Measurements from ENCODE around the gene FSTL4. TPM values are rescaled to one million over a fixed set of nuclear protein-coding genes. Genes with fewer than 3 reads are reported as not detected.

The FSTL4 gene
- total and polyA plus RNA-seq, 2 donors (not counting 1 experiment from before 2014, with no cell fraction given), result 0.31 to 6.7 TPM

GRCh38 chr5:133613184-133613583 lies 843 bp upstream of the FSTL4 start:
- H3K79me2 ChIP-seq (ENCODE audit: control insufficient read depth, insufficient read depth, low read length), result no peaks in the 10 kb centered on the region
- no peak overlapping the region for H3K4me2 ChIP-seq (replicated peaks; ENCODE audit: low read depth, low read length, poor library complexity, severe bottlenecking)
- H3K4me3 Mint-ChIP-seq, result peak overlapping the region; percentile 83
- no peak overlapping the region for H3K9ac ChIP-seq (ENCODE audit: low read length)
- no peak overlapping the region for H3K27ac ChIP-seq (ENCODE audit: low read length in 2 of 2)
- no peak overlapping the region for H3K4me3 ChIP-seq (ENCODE audit: control extremely low read depth in 1 of 5, extremely low read depth in 1 of 5, insufficient read depth in 1 of 5, low read depth in 2 of 5, low read length in 4 of 5)
- H2AFZ ChIP-seq (ENCODE audit: insufficient read depth, low read depth, low read length, poor library complexity, severe bottlenecking), result peak overlapping the region; percentile 72
- ChIA-PET CTCF (no interaction called here), POLR2A (no interaction called here)
- no peaks in the 10 kb centered on the region for H3K9me3 ChIP-seq (ENCODE audit: control extremely low read depth in 1 of 3, control insufficient read depth in 2 of 3, insufficient read depth in 1 of 3, low read length in 2 of 3)
- intact Hi-C loops (cut with micrococcal nuclease), result loop anchor here (10.0 kb wide), 1 partner anchor 498 kb away; no protein-coding TSS in a partner anchor
- H3K4me1 ChIP-seq (ENCODE audit: control insufficient read depth in 2 of 2, insufficient read depth in 2 of 2, low read length in 2 of 2), result peaks cover 17 to 23% of the 10 kb centered on the region in 2 donors
- TF ChIP-seq CTCF (IDR thresholded peaks at IDR 0.05) (no peak), EZH2 (IDR thresholded peaks at IDR 0.05; ENCODE audit: borderline replicate concordance, insufficient read depth, low read depth, low read length, poor library complexity, severe bottlenecking) (no peak)
- WGBS (ENCODE audit: insufficient coverage), result 90% methylated on average over 4 of the region's 5 CpGs
- peaks cover 47% of the 10 kb centered on the region for H3K27me3 Mint-ChIP-seq
- H3K9me3 Mint-ChIP-seq (ENCODE audit: insufficient read depth), result no peaks in the 10 kb centered on the region
- DNase-seq (no peak), ATAC-seq (ENCODE audit: low read depth) (no peak)
- peaks cover 16% of the 10 kb centered on the region for H3K4me1 Mint-ChIP-seq
- H3K27ac Mint-ChIP-seq, result no peak overlapping the region
- no peaks in the 10 kb centered on the region for H4K20me1 ChIP-seq (ENCODE audit: control insufficient read depth, insufficient read depth, low read length, poor library complexity, severe bottlenecking)
- H3K36me3 ChIP-seq (replicated peaks in 1 of 2; ENCODE audit: control extremely low read depth in 1 of 2, control insufficient read depth in 1 of 2, extremely low read depth in 1 of 2, insufficient read depth in 2 of 2, low read length in 1 of 2), result no peaks in the 10 kb centered on the region
- H3K27me3 ChIP-seq (replicated peaks in 1 of 4; ENCODE audit: control extremely low read depth in 1 of 4, control insufficient read depth in 3 of 4, insufficient read depth in 4 of 4, low read length in 3 of 4), result peaks cover 2 to 49% (median 42%) of the 10 kb centered on the region in 4 experiments

- Mint-ChIP-seq H3K4me3 (peak overlapping the region; percentile 79), H3K27ac (no peak overlapping the region), H3K4me1 (peaks cover 15% of the 10 kb centered on the region), H3K27me3 (peaks cover 52% of the 10 kb centered on the region), H3K9me3 (ENCODE audit: insufficient read depth) (no peaks in the 10 kb centered on the region)
- ChIA-PET POLR2A (interaction anchor here (0.7 kb wide), 1 partner anchor 506 kb away, joined by 4 read pairs; no protein-coding TSS in a partner anchor), CTCF (interaction anchor here (1.0 to 1.4 kb wide), 4 partner anchors 10 to 258 kb away, joined by 3 to 4 read pairs (median 4); no protein-coding TSS in a partner anchor)
- H3K4me1 ChIP-seq (ENCODE audit: control insufficient read depth in 2 of 2, insufficient read depth in 2 of 2, low read length in 2 of 2), result peaks cover 17 to 23% of the 10 kb centered on the region in 2 donors
- intact Hi-C loops (cut with micrococcal nuclease), result loop anchor here (10.0 kb wide), 1 partner anchor 497 kb away; no protein-coding TSS in a partner anchor
- no peaks in the 10 kb centered on the region for H4K20me1 ChIP-seq (ENCODE audit: control insufficient read depth, insufficient read depth, low read length, poor library complexity, severe bottlenecking)
- peaks cover 2 to 50% (median 45%) of the 10 kb centered on the region in 4 experiments for H3K27me3 ChIP-seq (replicated peaks in 1 of 4; ENCODE audit: control extremely low read depth in 1 of 4, control insufficient read depth in 3 of 4, insufficient read depth in 4 of 4, low read length in 3 of 4)
- peak; percentile 51 for DNase-seq
- peak overlapping the region; percentile 72 for H2AFZ ChIP-seq (ENCODE audit: insufficient read depth, low read depth, low read length, poor library complexity, severe bottlenecking)
- peak overlapping the region; percentile 91 for H3K4me2 ChIP-seq (replicated peaks; ENCODE audit: low read depth, low read length, poor library complexity, severe bottlenecking)
- no peak for TF ChIP-seq CTCF (IDR thresholded peaks at IDR 0.05)
- no peak for TF ChIP-seq EZH2 (IDR thresholded peaks at IDR 0.05; ENCODE audit: borderline replicate concordance, insufficient read depth, low read depth, low read length, poor library complexity, severe bottlenecking)
- ATAC-seq (ENCODE audit: low read depth), result no peak
- peak overlapping the region; percentile 66 for H3K9ac ChIP-seq (ENCODE audit: low read length)
- peak overlapping the region; percentile 32 to 60 (median 52) for H3K4me3 ChIP-seq (ENCODE audit: control extremely low read depth in 1 of 5, extremely low read depth in 1 of 5, insufficient read depth in 1 of 5, low read depth in 2 of 5, low read length in 4 of 5)
- WGBS (ENCODE audit: insufficient coverage), result 3% methylated on average over 91 of the region's 91 CpGs
- no peaks in the 10 kb centered on the region for H3K9me3 ChIP-seq (ENCODE audit: control extremely low read depth in 1 of 3, control insufficient read depth in 2 of 3, insufficient read depth in 1 of 3, low read length in 2 of 3)
- H3K79me2 ChIP-seq (ENCODE audit: control insufficient read depth, insufficient read depth, low read length), result no peaks in the 10 kb centered on the region
- H3K27ac ChIP-seq (ENCODE audit: low read length in 2 of 2), result no peak overlapping the region
- H3K36me3 ChIP-seq (replicated peaks in 1 of 2; ENCODE audit: control extremely low read depth in 1 of 2, control insufficient read depth in 1 of 2, extremely low read depth in 1 of 2, insufficient read depth in 2 of 2, low read length in 1 of 2), result no peaks in the 10 kb centered on the region
Observed at GRCh38 chr5:133611357-133612248, 738 bp downstream of the FSTL4 start.

All from B cell (primary cell).